Activated naive CD4-positive, alpha-beta T cell treated with anti-CD3 and anti-CD28 coated beads, Interleukin-2, amount 10 ng/mL, durations not matched to agents 5 hours and 36 hours (primary cell): Measurements from ENCODE around the gene SERPINC1. TPM values are rescaled to one million over a fixed set of nuclear protein-coding genes. Genes with fewer than 3 reads are reported as not detected.

Experiments used
- total RNA-seq, 2 experiments: library from RNA; stranded (reverse); gene quantifications; one replicate each; pipeline ENCODE4 v1.2.3, GENCODE V29; 2021

SERPINC1 gene
- not detected for total RNA-seq

GRCh38 chr1:173917149-173917548 lies at the start of gene SERPINC1:
TSS of gene SERPINC1 (minus strand) at chr1:173917327. CDS start at chr1:173917259, 68 bp downstream.

GRCh38 chr1:173868266-173869020 lies 48.7 kb downstream of the SERPINC1 start, which contains the start of gene ZBTB37:
TSS of gene ZBTB37 (plus strand) at chr1:173868380. CDS start at chr1:173870226, 1,846 bp downstream.

GRCh38 chr1:173867753-173868265 lies 49.3 kb downstream of the SERPINC1 start, which contains the start of gene GAS5:
TSS of gene GAS5 (minus strand) at chr1:173867989.

Other genes starting within 250 kb of the SERPINC1 start
- gene ANKRD45, start 247.5 kb downstream of the SERPINC1 start, total RNA-seq, result not detected
- 10 to 100 TPM; 20.3 to 21.1 TPM for gene KLHL20, start 202.3 kb downstream of the SERPINC1 start, total RNA-seq
- gene DARS2, start 92.7 kb downstream of the SERPINC1 start, total RNA-seq, result 10 to 100 TPM; 19.8 to 21.4 TPM
- gene CENPL, start 92.4 kb downstream of the SERPINC1 start, total RNA-seq, result 10 to 100 TPM; 22.1 to 22.4 TPM
- gene GAS5, start 49.3 kb downstream of the SERPINC1 start, total RNA-seq, result 100 to 1,000 TPM; 488 to 496 TPM
- gene ZBTB37, start 48.9 kb downstream of the SERPINC1 start, total RNA-seq, result 10 to 100 TPM; 11.0 to 13.0 TPM
- gene RC3H1, start 105.0 kb upstream of the SERPINC1 start, total RNA-seq, result 10 to 100 TPM; 30.5 to 33.8 TPM
- gene RABGAP1L, start 242.2 kb upstream of the SERPINC1 start, total RNA-seq, result 10 to 100 TPM; 51.2 to 55.8 TPM